HG03064 (cell line): Measurements from ENCODE around the gene GLE1.
"Not testable (repeated sequence)": the region's sequence is repeated elsewhere in the genome, so short reads cannot be mapped to it uniquely, and the experiment has no call there.

ENCODE experiments used
- ATAC-seq: cut with Tn5 transposase; IDR thresholded peaks from one replicate; pipeline ENCODE4 v1.9.1; 2021; ENCODE audit warnings: low read depth; ENCODE audit not compliant: unreplicated experiment

Gene GLE1

GRCh38 chr9:128586934-128587333 is 82.4 kb downstream of the GLE1 start:
- ATAC-seq = not testable (repeated sequence)

GRCh38 chr9:128587453-128587852 is 82.9 kb downstream of the GLE1 start:
- no peak for ATAC-seq

- no peak for ATAC-seq
These were observed 84.2 kb downstream of the GLE1 start for GRCh38 chr9:128588581-128589233.
